ENCODE results near the gene TOP3A. TPM values are rescaled to one million over a fixed set of nuclear protein-coding genes. Genes with fewer than 3 reads are reported as not detected.
"Not testable (repeated sequence)": the region's sequence is repeated elsewhere in the genome, so short reads cannot be mapped to it uniquely, and the experiment has no call there.

TOP3A gene
- total and polyA plus RNA-seq, 2 of the 13 experiments (the other 11 are each of a cell fraction or from before 2014, with no cell fraction given), result 16.9 to 36.8 TPM

DNA sequence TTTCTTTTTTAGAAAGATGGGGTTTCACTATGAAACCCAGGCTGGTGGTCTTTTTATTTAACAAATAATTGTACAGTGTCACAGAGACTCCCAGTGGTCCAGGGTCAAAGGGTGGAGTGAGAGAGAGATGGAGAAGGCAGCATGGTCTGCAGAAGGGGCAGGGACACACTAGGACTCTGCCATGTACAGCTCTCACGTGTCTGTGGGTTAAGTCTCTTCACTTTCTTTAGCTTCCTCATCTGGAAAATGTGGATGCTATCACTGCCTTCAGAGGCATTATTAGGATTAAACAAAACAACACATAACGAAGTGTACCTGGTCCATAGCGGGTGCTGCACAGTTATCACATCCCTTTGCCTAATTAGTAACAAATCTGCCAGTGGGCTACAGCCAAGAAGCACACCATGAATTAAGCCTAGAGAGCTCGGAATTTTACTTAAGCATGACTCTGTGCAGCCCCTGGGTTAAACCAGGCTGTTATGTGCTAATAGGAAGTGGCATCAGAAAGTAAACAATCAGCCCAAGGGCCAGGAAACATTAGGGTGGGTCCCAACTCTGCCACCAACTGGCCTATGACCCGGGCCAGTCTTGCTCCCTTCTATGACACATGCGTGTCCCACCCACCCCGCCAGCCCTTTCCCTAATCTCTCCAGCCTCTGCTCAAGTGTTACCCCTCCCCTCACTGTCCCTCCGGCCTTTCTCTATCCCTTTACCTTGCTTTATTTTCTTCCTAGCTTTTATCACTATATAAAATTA is 13.9 kb downstream of the TOP3A start:
- no peak for DNase-seq (ENCODE audit: low spot score)
- Histone ChIP-seq H3K9ac (ENCODE audit: insufficient read depth, low read depth, low read length) (no peak overlapping the region), H3K36me3 (replicated peaks in 1 of 2; ENCODE audit: control insufficient read depth in 1 of 2, insufficient read depth in 2 of 2, low read length in 2 of 2) (peaks cover 25 to 57% of the 10 kb centered on the region in 2 experiments), H2AFZ (ENCODE audit: low read length) (no peak overlapping the region), H3K4me1 (ENCODE audit: insufficient read depth, low read length) (no peaks in the 10 kb centered on the region), H3K4me3 (replicated peaks in 1 of 3; ENCODE audit: insufficient read depth in 1 of 3, low read depth in 2 of 3, low read length in 3 of 3) (no peak overlapping the region), H3K9me3 (ENCODE audit: low read length) (no peaks in the 10 kb centered on the region), H3K27me3 (ENCODE audit: control insufficient read depth in 1 of 2, insufficient read depth in 2 of 2, low read length in 2 of 2) (no peaks in the 10 kb centered on the region), H3K4me2 (ENCODE audit: low read depth, low read length) (no peak overlapping the region), H3K79me2 (ENCODE audit: insufficient read depth, low read length) (no peaks in the 10 kb centered on the region), H4K20me1 (ENCODE audit: insufficient read depth, low read length) (no peaks in the 10 kb centered on the region), H3K27ac (ENCODE audit: extremely low read length, insufficient read depth, low read length) (no peak overlapping the region)
- ChIA-PET POLR2A (no interaction called here), CTCF (ENCODE audit: low intra/inter-chr PET ratio, low total read pairs) (no interaction called here)
- no TSS peak for BruUV-seq (replicated peaks)
- FAIRE-seq, result no peak
- intact Hi-C loops (cut with micrococcal nuclease; ENCODE audit: unreplicated experiment), result no loop called here
- in situ Hi-C loops (cut with HindIII; ENCODE audit: extremely low pct_ligation_motif_present, low pct_unique_long_range_greater_than_20kb), result no loop called here
- WGBS (ENCODE audit: low lambda C conversion rate), result 98% methylated on average over 8 of the region's 8 CpGs
- ATAC-seq, result no peak
- TF ChIP-seq, protein P1, sequence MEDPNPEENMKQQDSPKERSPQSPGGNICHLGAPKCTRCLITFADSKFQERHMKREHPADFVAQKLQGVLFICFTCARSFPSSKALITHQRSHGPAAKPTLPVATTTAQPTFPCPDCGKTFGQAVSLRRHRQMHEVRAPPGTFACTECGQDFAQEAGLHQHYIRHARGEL (CRISPR knock-in tag; IDR thresholded peaks at IDR 0.05), result no peak
- TF ChIP-seq, protein P2, sequence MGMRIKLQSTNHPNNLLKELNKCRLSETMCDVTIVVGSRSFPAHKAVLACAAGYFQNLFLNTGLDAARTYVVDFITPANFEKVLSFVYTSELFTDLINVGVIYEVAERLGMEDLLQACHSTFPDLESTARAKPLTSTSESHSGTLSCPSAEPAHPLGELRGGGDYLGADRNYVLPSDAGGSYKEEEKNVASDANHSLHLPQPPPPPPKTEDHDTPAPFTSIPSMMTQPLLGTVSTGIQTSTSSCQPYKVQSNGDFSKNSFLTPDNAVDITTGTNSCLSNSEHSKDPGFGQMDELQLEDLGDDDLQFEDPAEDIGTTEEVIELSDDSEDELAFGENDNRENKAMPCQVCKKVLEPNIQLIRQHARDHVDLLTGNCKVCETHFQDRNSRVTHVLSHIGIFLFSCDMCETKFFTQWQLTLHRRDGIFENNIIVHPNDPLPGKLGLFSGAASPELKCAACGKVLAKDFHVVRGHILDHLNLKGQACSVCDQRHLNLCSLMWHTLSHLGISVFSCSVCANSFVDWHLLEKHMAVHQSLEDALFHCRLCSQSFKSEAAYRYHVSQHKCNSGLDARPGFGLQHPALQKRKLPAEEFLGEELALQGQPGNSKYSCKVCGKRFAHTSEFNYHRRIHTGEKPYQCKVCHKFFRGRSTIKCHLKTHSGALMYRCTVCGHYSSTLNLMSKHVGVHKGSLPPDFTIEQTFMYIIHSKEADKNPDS (CRISPR knock-in tag; IDR thresholded peaks at IDR 0.05), result no peak
- no peak for TF ChIP-seq RELA (CRISPR knock-in tag; IDR thresholded peaks at IDR 0.05)

DNA sequence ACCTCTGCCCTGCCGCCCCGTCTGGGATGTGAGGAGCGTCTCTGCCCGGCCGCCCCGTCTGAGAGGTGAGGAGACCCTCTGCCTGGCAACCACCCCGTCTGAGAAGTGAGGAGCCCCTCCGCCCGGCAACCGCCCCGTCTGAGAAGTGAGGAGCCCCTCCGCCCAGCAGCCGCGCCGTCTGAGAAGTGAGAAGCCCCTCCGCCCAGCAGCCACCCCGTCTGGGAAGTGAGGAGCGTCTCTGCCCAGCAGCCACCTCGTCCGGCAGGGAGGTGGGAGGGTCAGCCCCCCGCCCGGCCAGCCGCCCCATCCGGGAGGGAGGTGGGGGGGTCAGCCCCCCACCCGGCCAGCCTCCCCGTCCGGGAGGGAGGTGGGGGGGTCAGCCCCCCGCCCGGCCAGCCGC is 16.7 kb downstream of the TOP3A start:
- H3K27ac ChIP-seq (ENCODE audit: extremely low read length, insufficient read depth, low read length); H3K4me2 ChIP-seq (ENCODE audit: low read depth, low read length); H3K4me1 ChIP-seq (ENCODE audit: insufficient read depth, low read length); in situ Hi-C loops (cut with HindIII; ENCODE audit: extremely low pct_ligation_motif_present, low pct_unique_long_range_greater_than_20kb); CTCF ChIA-PET (ENCODE audit: low intra/inter-chr PET ratio, low total read pairs); H2AFZ ChIP-seq (ENCODE audit: low read length); BruUV-seq (replicated peaks); H3K9ac ChIP-seq (ENCODE audit: insufficient read depth, low read depth, low read length); H3K27me3 ChIP-seq (ENCODE audit: control insufficient read depth in 1 of 2, insufficient read depth in 2 of 2, low read length in 2 of 2); FAIRE-seq; H3K9me3 ChIP-seq (ENCODE audit: low read length); H4K20me1 ChIP-seq (ENCODE audit: insufficient read depth, low read length); intact Hi-C loops (cut with micrococcal nuclease; ENCODE audit: unreplicated experiment); H3K79me2 ChIP-seq (ENCODE audit: insufficient read depth, low read length); ATAC-seq; DNase-seq (ENCODE audit: low spot score); H3K4me3 ChIP-seq (replicated peaks in 1 of 3; ENCODE audit: insufficient read depth in 1 of 3, low read depth in 2 of 3, low read length in 3 of 3); POLR2A ChIA-PET: not testable (repeated sequence)
- H3K36me3 ChIP-seq (replicated peaks in 1 of 2; ENCODE audit: control insufficient read depth in 1 of 2, insufficient read depth in 2 of 2, low read length in 2 of 2), result peaks cover 26 to 54% of the 10 kb centered on the region in 2 experiments
- WGBS (ENCODE audit: low lambda C conversion rate), result 88% methylated on average over 6 of the region's 30 CpGs

All from HepG2 (cell line).